HuH-7.5 (cell line): ENCODE results near the gene LHX4.
"Not testable (repeated sequence)": the region's sequence is repeated elsewhere in the genome, so short reads cannot be mapped to it uniquely, and the experiment has no call there.

Experiments used
- DNase-seq: peaks from one replicate; pipeline ENCODE4 v3.0.0; 2011; ENCODE audit warnings: low spot score

The LHX4 gene

DNA sequence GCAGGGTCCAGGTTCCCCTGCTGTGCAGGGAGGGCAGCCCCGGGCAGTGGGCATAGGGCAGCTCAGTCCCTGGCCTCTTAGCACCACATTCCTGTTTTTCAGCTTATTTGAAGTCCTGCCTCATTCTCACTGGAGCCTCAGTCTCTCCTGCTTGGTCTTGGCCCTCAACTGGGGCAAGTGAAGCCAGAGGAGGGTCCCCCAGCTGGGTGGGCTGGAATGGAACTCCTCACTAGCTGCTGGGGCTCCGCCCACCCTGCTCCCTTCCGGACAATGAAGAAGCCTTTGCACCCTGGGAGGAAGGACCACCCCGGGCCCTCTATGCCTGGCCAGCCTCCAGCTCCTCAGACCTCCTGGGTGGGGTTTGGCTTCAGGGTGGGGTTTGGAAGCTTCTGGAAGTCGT lies 32.8 kb upstream of the LHX4 start:
- no peak for DNase-seq

DNA sequence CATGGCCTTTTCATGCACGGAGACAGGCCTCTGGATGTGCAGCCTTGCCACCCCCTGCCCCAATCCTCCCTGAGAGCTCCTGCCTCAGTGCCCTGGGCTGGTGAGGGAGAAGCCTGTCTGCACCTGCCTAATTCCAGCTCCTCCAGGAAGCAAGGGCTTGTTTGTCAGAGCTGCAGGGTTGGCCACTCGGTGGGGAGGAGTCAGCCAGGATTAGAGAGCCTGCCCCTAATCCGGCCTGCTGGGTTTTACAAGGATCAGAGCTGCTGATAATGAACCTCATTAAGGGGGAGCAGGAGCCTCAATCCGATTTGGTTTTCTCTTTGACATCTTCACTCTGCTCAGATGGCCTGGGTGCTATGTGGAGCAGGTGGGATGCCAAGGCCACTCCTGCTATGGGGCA lies 31.9 kb upstream of the LHX4 start:
- no peak for DNase-seq

DNA sequence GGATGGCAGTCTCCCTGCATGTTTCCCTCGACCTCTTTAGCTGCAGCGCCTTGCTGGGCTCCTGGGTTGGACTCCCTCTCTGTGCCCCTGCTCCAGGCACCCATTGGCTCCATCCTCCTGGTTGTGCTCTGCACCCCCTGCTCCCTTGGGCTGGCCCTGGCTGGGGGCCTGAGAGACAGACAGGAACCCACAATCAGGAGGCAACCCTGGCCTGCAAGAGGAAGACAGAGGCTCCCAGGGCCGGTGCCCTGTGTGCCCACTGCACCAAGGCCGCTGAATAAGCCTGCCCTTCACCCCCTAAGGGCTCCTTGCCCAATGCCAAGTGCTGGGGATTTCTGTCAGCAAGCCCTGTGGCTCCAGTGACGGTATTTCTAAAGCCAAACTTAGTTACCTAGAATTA lies 31.5 kb upstream of the LHX4 start:
- no peak for DNase-seq

DNA sequence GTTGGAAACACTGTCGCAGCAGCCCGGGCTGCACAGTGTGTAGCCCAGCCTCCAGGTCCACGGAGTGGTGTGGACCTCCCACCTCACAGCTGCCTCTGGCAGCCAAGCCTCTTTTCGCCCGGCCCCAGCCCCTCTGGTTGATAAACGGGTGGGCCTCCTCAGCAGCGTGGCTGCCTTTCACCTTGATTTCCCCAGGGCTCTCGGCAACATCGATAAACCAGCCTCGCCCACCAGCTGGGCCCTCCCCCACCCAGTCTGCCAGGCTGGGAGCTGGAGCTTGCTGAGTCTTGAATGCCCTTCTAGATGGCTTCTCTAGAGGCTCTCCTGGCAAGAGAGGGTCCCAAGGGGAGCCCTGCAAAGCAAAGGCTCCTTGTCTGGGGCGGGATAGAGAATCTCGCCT lies 31.0 kb upstream of the LHX4 start:
- DNase-seq, result no peak

DNA sequence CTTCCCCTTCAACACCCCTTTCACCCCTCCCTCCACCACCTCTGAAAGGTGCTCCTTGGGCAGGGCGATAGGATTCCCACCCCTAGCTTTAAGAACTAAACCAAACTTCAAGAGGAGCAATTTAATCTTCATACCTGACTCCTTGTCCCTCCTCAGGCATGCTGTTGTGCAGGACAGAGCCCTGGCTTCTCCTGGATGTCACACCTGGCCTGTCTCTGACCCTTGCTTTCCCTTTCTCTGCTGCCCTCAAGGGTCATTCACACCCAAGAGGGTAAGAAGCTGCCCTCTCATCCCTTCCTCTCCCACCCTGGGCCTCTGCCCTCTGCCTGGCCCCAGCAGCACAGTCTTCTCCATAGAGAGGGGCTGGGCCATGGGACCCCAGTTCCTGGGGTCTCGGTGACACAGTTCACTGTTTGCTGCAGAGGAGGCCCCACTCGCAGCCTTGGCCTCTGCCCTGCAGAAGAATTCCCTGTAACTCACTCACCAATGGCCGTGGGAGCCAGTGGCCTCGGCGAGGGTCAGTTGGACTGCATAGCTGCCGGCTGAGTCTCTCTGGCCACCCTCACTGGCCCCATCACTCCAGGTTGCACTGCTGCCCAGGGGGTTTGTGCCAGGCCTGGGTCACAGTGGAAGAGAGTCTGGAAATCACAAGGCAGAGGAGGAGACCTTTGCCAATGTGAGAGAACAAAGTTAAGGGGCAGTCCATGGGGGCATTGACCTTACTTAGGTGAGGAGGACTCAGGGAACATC lies 28.4 kb upstream of the LHX4 start:
- no peak for DNase-seq

DNA sequence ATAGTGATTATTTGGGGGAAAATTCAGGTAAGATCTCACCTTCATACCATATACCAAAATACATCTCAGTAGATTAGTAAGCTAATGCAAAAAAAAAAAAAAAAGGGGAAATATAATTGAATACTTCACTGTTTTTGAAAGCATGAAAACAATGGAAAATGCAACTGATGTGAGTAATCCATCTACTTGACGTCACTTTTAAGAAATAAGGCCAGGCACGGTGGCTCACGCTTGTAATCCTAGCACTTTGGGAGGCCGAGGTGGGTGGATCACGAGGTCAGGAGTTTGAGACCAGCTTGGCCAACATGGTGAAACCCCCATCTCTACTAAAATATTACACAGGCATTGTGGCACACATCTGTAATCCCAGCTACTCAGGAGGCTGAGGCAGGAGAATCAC lies 27.5 kb upstream of the LHX4 start:
- not testable (repeated sequence) for DNase-seq

DNA sequence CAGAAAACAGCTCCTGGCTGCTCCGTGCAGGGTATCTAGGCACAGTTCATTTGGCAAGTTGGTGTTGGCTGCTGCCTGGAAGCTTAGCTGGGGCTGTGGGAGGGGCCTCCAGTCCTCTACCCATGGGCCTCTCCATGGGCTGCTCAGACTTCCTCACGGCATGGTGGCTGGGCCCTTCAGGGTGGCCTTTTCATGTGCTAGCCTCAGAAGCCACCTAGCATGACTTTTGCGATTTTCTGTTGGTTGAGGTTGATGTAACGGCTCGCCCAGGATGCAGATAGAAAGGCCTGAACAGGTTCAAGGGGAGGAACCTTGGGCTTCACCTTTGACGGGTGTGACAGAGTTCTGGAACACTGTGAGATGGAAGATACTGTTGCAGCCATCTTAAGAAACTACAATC lies 25.8 kb upstream of the LHX4 start:
- DNase-seq, result no peak

DNA sequence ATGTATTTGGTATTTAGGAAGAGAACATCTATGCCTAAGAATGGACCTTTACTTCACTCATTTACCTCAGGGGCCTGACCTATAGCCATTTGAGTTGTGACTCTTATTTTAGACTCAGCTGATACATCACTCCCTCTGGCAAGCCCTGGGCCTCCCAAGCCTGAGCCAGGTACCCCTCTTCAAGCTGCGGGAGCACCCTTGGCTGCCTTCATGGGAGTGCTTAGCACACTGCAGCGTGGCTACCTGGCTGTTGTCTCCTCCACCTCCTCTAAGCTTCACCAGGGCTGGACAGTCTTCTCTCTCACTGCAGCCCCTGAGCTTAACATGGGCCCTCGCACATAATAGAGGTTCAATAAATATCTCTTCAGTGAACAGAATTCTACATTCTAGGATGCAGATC lies 23.5 kb upstream of the LHX4 start:
- DNase-seq, result no peak

DNA sequence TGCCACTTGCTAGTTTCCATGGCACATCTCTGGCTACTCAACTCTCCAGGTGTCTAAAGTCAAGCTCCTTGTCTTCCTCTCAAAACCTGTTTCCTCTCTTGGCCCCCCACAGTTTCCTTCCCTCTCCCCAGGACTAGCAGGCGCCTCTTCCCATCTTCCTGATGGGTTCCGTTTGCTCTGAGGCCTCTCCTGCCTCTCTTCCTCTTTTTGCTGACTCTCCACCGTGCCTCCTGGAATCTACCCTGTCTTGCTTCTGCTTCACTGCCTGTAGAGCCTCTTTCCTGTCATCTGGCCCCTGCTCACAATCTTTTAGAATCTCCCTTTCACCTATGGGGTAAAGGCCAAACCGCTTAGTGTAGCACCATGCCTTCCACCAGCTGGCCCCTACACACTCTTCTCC lies 21.8 kb upstream of the LHX4 start:
- DNase-seq, result no peak

DNA sequence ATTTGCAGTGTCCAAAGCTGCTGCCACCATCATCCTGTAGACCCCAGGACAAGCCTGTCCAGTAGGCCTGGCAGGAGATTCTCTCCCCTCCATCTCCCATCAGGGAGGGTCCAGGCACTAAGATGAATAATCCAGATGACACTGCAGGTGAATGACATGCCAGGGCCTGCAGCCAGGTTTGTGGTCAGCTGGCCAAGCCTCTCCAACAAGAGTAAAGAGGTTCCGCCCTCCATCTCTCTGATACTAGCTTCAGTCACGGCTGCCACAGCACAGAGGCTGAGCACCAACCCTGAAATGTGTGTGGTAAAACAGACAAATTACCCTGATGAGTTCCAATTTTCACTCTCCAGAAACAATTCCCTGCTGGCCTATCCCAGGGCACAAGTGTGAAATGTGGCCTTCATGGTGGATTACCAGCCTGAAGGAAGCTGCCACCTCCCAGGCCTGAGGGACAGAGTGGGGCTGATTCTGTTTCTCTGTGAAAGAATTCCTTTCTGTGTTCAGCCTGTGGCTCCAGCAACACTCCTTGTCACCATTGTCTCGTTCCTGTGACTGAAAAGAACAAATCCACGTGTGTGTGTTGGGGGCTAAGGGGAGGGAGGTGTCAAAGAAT lies 19.9 kb upstream of the LHX4 start:
- no peak for DNase-seq

DNA sequence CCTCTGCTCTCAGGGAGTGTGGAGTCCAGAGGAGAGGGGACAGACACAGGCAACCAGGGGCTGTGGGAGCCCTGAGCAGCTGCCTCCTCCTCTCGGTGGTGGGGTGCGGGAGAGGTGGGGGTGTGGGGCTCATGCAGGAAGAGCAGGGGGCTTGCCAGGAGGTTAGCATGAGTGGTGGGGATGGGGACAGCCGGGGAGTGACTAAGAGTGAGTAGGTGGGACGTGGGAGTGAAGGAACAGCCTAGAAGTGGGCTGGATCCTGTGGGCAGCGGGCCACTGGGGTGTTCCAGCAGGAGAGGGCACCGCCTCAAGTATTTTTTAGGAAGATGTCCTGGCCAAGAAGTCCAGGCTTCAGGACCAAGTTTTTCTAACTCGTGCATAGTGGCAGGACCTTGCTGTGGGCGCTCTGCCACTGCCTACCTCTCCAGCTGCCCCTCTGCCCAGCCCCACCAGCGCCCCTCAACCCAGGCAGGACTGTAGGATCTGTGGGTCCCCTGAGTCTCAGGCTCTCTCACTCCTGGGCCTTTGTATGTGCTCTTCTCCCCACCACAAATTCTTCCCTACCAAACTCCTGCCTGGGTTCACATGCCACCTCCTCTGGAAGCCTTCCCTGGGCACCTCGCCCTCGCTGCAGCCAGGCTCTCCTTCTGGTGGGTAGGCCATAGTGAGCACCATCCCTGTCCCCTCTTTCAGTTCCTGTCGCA lies 18.8 kb upstream of the LHX4 start:
- DNase-seq, result no peak

DNA sequence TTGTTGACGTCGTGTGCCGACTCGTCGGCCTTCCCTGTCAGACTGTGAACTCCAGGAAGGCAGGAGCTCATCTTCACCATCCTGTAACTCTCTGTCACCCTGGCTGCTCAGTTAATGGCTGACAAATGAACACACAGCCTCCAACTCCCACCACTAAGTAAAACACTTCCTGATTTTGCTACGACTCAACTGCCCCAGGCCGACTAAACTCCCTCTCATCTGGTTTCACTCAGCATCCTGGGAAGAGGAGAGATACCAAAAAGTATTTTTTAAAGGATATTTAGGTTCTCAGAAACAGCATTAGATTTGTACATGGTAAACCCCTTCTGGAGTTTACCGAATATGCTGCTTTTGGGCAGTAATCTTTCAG lies 18.2 kb upstream of the LHX4 start:
- DNase-seq, result no peak

DNA sequence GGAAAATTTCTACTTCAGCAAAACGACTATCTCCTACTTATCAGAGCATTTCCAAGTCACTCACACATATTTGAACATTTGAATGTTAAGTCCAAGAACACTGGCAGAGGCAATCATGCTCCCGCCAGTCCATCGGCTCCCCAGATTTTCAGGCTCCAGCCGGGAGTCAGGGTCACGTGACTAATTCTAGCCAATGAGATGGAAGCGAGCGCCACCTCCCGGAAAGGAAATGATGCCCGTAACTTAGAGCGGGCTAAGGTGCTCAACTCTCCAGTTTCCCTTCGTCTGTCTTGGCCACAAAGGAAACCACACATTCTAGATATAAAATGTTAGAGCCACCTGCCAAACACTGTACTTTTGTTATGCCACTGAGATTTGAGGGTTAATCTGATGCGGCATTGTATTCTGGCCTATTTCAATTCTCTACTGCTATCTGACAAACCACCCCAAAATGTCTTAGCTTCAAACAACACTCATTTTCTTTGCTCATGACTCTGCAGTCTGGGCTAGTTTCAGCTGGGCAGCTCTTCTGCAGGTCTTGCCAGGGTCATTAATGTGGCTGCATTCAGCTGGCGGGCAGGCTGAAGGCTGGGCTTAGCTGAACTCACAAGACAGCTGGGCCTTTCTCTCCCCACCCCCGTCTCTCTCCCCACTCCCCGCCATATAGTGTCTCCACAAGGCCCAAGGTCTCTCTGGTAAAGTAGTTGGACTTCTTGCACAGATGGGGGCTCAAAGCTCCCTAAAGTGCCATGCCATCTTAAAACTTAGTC lies 16.5 kb upstream of the LHX4 start:
- peak; percentile 88 for DNase-seq

DNA sequence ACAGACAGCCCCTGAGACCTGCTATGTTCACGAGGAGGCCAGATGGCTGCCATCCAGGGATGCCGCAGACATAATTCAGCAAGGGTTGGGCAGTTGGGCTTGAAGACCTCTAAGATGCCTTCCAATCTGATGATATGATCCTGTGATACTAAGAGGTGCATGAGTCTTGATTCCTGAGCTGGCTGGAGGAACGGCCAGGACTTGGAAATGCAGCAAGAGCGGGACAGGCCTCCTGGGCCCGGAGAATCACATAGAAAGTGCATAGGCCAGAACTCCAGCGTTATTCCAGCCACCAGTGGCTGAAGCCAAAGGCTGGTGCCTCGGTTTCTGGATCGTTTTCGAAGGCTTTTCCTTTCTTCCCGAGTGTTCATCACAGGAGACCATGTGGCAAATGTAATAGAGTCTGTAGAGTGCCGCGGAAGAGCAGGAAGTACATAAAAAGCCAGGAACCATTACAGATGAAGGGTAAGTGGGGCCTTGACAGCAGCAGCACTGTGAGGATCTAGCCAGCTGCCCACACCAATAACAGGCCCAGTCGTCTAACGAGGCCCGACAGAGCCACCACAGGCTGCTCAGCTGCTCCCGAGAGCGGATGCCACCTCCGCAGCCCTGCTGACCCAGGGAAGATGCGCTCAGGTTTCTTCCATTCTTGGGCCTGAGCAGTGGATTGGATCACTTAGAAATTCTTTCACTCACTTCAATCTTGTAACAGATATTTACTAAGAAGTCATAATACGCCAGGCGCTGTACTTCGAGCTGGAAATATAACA lies 14.0 kb upstream of the LHX4 start:
- DNase-seq, result no peak

DNA sequence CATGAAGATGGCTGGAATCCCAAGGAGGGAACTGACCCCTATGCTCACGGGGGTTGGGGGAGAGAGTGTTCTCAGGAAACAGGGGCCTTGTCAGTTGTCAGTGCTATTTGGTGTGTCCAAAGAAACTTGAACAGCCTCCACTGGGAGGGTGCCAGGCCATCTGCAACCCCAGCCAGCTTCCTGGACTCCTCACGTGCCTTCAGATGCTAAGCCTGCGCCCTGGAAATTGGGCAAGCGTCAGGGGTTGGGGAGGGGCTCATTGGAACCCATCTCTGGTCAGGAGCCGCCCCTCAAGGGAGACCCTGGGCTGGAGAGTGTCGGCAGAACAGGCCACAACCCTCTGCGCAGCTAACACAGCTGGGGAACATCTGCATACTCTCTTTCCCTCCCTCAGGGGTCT lies 13.1 kb upstream of the LHX4 start:
- DNase-seq, result no peak

DNA sequence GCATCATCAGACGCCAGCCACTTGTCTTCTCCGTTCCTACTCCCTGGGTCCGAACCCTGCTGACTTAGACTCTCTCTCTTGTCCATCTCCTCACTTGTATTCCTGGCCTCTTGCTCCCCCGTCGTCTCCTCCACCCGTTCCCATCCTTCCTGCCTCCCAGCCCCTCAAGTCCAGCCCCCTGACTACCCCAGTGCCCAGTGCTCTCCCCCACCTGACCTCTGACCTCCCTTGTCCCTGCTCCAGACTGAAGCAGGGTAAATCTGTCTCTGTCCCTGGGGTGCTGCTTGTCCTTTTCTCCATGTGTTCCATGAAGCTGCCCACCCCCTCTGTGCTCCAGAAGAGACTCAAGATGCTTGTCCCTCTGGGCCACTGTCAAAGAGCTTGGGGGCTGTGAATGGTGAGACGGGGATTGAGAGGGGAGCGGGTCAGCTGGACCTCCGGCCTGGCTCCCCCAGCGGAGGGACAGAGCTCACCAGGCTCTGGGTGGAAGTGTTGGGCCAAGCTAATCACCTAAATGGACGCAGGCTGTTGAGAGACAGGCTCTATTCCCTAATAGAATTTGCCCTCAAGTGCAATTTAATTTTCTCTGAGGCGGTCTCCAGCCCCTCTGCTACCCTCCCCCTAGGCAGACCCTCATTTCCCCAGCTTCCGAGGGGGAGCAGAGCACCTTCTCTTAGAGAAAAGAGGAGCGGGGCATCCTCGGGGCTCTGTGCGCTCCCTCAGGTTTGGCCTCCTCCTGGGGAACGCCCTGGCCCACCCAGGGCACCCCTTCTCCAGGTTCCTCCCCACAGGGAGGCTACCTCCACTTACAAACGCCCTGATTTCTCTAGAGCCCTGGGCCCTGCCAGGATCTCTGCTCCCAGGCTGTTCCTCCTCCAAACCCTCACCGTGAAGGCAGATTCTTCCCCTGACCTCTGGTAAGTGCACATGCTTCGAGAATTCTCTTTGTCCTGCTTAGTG lies 11.0 kb upstream of the LHX4 start:
- no peak for DNase-seq

DNA sequence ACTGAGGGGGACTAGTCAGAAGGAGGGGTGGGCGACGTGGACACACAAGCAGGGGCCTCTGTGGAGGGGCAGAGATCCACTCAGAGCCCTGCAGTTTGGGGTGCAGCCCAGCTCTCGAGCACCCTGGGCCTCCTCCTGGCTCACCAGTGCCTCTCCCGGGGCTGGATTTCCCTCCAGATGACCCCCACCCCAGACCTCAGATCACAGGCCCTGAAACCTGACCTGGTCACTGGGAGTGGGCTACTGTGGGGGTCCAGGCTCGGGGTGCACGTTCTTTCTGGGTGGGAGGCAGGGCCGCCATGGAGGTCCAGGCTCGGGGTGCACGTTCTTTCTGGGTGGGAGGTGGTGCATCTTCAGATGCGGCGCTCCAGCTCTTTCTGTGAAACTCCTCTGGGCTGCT lies 10.3 kb upstream of the LHX4 start:
- DNase-seq, result no peak

DNA sequence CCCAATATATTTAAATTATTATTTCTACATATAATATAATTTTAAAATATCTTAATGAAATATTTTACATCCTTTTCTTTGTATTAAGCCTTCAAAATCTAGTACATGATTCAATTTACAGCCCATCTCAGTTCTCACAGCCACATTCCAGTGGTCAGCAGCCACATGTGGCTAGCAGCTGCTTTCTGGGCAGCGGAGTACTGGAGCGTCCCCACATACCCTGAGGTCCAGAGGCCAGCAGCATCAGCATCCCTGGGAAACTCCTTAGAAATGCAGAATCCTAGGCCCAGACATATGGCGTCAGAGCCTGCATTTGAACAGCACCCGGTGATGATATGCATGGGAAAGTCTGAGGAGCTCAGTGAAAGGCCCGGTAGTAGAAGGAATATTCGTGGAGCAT lies 8.6 kb upstream of the LHX4 start:
- no peak for DNase-seq

DNA sequence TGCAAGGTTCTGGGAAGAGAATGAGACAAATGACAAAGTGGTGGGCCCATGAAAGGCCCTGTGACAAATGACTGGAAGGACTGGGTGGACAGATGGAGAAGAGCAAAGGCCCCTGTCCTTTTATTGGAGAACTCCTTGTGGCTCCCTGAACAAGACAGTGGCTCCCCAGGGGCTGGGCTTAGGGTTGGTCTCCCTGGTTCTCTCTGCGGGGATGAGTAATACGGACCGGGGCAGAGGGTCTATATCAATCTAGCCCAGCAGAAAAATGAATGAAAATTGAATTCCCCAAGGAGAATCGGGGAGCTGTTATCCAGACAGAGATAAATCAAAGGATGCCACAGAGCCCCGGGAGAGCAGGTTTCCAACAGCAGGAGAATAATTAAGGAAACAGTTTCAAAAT lies 5.2 kb upstream of the LHX4 start:
- no peak for DNase-seq

DNA sequence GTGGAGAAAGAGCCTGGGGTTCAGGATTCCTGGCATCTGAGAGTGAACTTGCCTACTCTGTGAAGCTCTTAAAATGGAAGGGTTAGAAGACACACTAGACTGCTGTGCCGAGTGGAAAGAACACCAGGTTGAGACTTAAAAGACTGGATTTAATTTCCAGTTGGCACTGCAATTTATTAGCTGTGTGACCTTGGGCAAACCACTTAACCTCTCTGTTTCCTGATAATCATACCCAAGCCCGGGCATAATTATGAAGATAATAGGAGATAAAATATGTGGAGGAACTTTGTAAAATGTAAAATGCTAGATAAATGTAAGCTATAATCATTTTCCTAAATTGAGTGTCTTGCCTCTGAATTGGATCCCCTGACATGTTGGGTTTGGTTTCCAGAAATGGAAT lies 4.7 kb upstream of the LHX4 start:
- DNase-seq, result no peak
